ENCODE measurements around the gene TNFSF8. TPM values are rescaled to one million over a fixed set of nuclear protein-coding genes. Genes with fewer than 3 reads are reported as not detected.
A peak's percentile ranks its signal among the peaks of the same experiment; 100 is the strongest.

TNFSF8 gene
- total RNA-seq, 3 donors from 2014 or later, result 1.0 to 1.3 (median 1.0) TPM

- DNase-seq, result peak; percentile 57 to 81 (median 65)
- ATAC-seq, result peak; percentile 82
- H3K4me3 ChIP-seq, result no peak overlapping the region
- H3K9me3 ChIP-seq, result no peaks in the 10 kb centered on the region
- intact Hi-C loops (cut with DNase I, micrococcal nuclease), result no loop called here
- no peaks in the 10 kb centered on the region for H3K36me3 ChIP-seq (ENCODE audit: low read depth)
- TF ChIP-seq CTCF (IDR thresholded peaks at IDR 0.05), result no peak
- H3K4me1 ChIP-seq (ENCODE audit: low read depth), result peaks cover 2% of the 10 kb centered on the region
Observed at GRCh38 chr9:114898741-114899140, 31.6 kb downstream of the TNFSF8 start.

GRCh38 chr9:114897196-114897595, 33.2 kb downstream of the TNFSF8 start:
- no peak overlapping the region for H3K4me3 ChIP-seq
- H3K4me1 ChIP-seq (ENCODE audit: low read depth), result no peaks in the 10 kb centered on the region

GRCh38 chr9:114896344-114896743, 34.0 kb downstream of the TNFSF8 start:
- no peaks in the 10 kb centered on the region for H3K9me3 ChIP-seq
- DNase-seq (no peak), ATAC-seq (no peak)
- H3K36me3 ChIP-seq (ENCODE audit: low read depth), result no peaks in the 10 kb centered on the region
- TF ChIP-seq CTCF (IDR thresholded peaks at IDR 0.05), result no peak
- H3K4me3 ChIP-seq, result no peak overlapping the region
- intact Hi-C loops (cut with DNase I, micrococcal nuclease), result no loop called here
- H3K4me1 ChIP-seq (ENCODE audit: low read depth), result no peaks in the 10 kb centered on the region

More at GRCh38 chr9:114897196-114897595, 33.2 kb downstream of the TNFSF8 start:
- intact Hi-C loops (cut with DNase I, micrococcal nuclease), result no loop called here
- Histone ChIP-seq H3K9me3 (no peaks in the 10 kb centered on the region), H3K36me3 (ENCODE audit: low read depth) (no peaks in the 10 kb centered on the region)
- TF ChIP-seq CTCF (IDR thresholded peaks at IDR 0.05), result no peak
- ATAC-seq, result no peak
- no peak for DNase-seq

GRCh38 chr9:114895521-114895991, 34.8 kb downstream of the TNFSF8 start:
- TF ChIP-seq CTCF (IDR thresholded peaks at IDR 0.05), result no peak
- H3K4me1 ChIP-seq (ENCODE audit: low read depth), result no peaks in the 10 kb centered on the region
- intact Hi-C loops (cut with DNase I, micrococcal nuclease), result no loop called here
- H3K36me3 ChIP-seq (ENCODE audit: low read depth), result no peaks in the 10 kb centered on the region
- ATAC-seq, result no peak
- no peak overlapping the region for H3K4me3 ChIP-seq
- DNase-seq, result no peak
- no peaks in the 10 kb centered on the region for H3K9me3 ChIP-seq

DNA sequence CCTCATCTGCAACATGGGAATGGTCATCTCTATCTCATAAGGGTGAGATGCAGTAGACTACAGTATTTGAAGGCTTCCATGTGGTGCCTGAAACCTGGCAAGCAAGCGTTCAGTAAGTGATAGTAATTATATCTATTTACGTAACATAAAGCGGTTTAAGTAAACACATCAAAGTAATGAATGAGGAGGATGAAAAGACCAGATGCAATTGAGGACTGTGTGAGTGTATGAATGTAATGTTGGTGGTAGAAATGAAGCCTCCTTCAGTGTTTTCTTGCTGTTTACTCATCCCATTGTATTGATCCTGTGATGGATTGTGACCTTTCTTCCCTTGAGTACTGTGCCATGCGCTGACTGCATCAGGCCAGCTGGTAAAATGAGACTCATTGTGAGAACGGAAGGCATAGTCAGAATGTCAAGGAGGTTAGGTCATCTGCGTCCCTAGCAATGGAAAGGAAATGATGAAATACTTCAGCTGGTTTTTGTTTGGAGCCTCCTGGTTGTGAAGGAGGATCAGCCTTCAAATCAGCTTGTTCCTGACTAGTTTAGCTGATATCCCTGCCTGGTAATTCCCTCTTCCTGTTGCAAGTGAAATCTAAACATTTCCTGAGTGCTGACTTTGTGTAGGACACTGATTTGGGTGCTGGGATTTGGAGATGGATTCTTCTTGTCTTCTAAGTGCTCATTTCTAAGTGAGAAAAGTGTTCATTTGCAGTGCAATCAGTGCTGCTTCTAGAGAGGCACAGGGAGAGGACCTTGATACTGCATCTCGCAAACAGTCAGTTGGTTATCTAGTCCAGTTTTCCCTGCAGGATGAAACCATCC, 35.6 kb downstream of the TNFSF8 start:
- DNase-seq, result no peak
- peak; percentile 61 for ATAC-seq
- intact Hi-C loops (cut with DNase I, micrococcal nuclease), result no loop called here
- Histone ChIP-seq H3K4me3 (no peak overlapping the region), H3K9me3 (no peaks in the 10 kb centered on the region), H3K36me3 (ENCODE audit: low read depth) (no peaks in the 10 kb centered on the region), H3K4me1 (ENCODE audit: low read depth) (no peaks in the 10 kb centered on the region)
- no peak for TF ChIP-seq CTCF (IDR thresholded peaks at IDR 0.05)
